Measurements from ENCODE around the gene TLN1.

DNA sequence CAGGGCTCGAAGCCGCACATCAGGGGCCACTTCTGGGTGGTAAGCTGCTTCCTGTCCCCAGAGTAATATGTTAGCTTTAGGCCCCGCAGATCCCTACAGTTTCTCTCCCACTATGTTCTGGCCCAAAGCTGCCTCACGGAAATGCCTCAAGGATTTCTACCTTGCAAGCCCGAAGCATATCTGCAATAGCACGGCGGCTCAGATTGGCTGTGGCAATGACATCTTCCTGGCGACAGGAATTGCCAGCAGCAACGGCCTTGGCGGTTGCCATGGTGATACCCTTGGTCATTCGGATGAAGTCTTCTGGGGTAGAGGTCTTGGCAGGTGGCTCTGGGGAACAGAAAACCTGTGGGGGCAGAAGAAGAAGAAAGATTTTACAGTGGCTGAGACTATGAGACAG is 32.0 kb downstream of the TLN1 start:
- TF ChIP-seq POLR2AphosphoS5 (IDR thresholded peaks at IDR 0.05) (no peak), CTCF (IDR thresholded peaks at IDR 0.05) (no peak), POLR2A (IDR thresholded peaks at IDR 0.05) (no peak), EP300 (IDR thresholded peaks at IDR 0.05) (no peak)
